NCI-H748 (cell line): ENCODE data around the gene SLC38A9.
A peak's percentile ranks its signal among the peaks of the same experiment; 100 is the strongest.
"Not testable (repeated sequence)": the region's sequence is repeated elsewhere in the genome, so short reads cannot be mapped to it uniquely, and the experiment has no call there.

Source experiments
- DNase-seq: peaks from one replicate; lab custom pipeline; 2025; ENCODE audit not compliant: unreplicated experiment; lab: John Stamatoyannopoulos, UW

The SLC38A9 gene, protein sequence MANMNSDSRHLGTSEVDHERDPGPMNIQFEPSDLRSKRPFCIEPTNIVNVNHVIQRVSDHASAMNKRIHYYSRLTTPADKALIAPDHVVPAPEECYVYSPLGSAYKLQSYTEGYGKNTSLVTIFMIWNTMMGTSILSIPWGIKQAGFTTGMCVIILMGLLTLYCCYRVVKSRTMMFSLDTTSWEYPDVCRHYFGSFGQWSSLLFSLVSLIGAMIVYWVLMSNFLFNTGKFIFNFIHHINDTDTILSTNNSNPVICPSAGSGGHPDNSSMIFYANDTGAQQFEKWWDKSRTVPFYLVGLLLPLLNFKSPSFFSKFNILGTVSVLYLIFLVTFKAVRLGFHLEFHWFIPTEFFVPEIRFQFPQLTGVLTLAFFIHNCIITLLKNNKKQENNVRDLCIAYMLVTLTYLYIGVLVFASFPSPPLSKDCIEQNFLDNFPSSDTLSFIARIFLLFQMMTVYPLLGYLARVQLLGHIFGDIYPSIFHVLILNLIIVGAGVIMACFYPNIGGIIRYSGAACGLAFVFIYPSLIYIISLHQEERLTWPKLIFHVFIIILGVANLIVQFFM

DNA sequence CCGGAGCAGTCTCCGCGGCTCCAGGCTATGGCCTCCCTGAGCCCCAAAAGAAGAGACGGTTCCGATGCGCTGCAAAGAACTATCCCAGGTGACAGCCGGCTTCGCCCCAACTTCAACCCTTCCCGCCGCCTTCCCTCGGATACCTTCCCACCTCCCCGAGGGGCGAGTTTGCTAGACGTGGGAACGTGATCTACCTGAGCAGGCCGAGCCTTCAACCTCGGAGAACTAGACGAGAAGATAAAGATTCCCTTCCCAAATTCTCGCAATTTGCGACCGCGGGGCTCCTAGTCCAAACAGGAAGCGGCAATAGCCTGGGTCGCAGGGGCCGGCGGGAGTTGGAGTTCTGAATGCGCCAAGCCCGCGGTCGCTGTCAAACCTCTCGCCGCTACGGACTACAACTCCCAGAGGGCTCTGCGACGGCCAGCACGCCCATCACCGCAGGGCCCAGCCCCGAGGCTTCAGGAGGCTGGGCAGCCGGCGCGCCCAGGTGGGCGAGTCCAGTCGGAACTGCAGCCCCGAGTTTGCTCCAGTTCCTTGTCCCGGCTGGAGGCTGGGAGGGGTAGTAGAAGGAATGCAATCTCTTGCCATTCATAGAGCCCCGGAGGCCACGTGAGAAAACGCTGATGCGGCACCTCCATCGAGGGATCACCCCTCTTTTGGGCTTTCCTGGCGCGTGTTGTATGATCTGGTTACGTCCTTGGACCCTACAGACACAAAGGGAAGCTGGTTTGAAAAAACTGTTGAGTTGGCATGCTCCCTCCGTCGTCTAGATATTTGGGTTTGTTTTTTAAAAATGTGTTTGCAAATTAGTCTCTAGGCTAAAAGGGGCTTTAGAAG, at the start of gene SLC38A9:
SLC38A9 (minus strand) TSS at position 302 of the 837 bp plus-strand sequence. CDS start 14,366 bp downstream, outside the sequence.
- DNase-seq: peak; percentile 97

DNA sequence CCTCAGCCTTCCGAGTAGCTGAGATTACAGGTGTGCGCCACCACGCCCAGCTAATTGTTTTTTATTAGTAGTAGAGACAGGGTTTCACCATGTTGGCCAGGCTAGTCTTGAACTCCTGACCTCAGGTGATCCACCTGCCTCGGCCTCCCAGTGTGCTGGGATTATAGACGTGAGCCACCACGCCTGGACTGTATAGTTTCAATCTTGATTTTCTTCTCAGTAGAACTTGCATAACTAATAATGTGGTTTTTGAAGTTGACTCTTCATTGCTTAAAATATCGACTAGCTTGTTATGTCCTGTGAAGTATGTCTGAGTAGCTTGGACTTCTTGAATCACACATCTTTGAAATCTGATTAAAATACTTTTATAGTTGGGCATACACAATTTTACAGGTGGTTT, 49.6 kb upstream of the SLC38A9 start:
- not testable (repeated sequence) for DNase-seq

DNA sequence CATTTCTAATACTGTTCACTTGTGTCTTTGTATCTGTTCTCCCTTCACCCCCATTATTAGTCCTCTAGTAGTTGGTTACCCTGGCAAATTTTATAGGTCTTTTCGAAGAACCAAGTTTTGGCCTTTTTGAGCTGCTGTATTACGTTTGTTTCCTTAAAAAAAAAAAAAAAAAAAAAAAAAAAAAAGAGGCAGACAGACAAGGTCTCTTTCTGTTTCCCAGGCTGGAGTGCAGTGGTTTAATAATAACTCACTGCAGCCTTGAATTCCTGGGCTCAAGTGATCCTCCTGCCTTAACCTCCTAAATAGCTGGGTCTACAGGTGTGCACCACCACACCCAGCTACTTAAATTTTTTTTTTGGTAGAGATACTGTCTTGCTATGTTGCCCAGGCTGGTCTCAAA, 46.6 kb upstream of the SLC38A9 start:
- DNase-seq: no peak

DNA sequence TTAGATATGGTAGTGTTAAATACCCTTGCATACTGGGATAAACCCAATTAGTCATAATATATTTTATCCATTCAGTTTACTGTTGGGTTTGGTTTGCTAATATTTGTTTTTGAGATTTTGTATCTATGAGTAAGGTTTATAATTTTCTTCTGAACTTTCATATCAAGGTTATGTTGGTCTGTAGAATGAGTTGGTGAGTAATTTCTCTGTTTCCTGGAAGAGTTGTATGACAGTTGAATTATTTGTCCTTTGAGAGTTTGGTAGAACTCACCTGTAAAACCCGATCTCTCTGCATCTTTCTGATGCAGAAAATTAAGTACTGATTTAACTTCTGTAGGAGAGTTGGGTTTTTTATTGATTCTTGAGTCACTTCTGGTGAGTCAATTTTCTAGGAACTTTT, 46.1 kb upstream of the SLC38A9 start:
- no peak for DNase-seq

DNA sequence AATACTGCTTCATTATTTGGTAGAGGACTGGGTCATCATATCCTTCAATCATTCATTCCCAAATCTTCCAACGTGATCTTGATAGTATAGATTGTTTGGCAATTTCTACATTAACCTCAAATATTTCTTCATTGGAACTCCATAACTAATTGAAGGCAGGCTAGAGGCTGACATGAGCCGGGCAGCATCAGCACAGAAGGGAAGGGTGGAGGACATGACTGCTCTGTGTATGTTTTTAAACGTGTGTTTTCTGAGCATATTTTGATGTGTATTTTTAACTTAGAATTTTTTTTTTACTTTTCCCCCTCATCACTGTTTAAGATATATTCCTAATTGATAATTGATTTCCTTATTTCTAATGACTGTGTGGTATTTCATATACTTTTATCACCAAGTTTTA, 38.4 kb upstream of the SLC38A9 start:
- no peak for DNase-seq

DNA sequence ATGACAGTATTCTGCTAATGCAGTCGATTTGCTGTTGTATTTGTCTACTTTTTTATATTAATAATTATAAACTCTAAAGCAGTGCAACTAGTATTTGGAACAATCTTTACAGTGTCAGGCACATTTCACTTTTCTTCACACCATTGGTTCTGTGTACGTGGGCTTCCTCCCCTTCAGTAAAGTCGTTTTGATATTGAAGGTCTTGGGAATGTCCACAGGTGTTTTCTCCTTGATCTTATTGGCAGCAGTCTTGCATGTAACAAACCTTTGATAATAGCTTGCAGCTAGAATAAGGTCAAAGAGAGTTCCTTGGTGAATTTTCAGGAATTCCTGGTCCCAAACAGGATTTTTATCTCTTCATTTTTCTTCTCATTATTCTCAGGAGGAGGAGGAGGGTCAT, 37.9 kb upstream of the SLC38A9 start:
- DNase-seq: no peak

DNA sequence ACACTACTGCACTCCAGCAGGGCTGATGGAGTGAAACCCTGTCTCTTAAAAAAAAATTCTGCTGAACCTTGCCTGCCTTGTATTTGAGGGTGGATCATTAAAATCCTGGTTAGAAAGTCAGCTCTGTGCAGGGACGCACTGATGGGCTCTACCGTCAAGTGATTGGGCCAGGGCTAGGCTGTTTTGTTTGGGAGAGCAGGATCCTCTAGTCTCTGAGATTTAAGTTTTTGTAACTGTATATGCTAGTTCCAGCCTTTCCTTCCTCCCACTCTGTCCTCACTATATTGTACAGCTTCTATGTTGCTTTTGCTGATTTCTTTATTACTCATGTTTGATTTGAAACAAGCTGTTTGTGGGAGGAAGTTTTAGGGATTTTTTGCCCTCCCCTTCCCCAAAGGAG, 37.3 kb upstream of the SLC38A9 start:
- no peak for DNase-seq

DNA sequence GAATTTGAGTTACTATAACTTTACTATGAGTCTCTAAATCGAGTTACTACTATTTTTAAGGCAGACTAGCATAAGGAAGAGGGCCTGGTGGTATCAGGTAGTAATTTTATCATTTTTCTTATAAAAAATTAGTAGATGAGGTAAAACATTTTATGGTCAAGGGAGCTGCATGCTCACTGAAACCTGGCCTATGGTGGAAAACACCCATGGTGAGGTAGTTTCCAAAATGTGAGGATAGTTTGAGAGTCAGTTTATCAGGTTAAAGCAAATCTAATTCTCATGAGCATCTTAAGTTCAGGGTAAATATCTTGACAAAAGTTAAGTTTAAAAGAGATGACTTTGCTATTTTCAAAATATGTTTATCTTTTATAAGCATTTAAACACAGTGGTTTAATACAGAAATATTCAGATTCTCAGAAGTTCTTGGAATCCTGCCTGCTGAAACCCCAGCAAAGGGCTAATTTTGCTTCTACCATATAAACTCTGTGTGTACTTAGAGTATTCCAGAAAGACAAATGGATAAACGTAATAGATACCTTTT, 35.7 kb upstream of the SLC38A9 start:
- DNase-seq: no peak

DNA sequence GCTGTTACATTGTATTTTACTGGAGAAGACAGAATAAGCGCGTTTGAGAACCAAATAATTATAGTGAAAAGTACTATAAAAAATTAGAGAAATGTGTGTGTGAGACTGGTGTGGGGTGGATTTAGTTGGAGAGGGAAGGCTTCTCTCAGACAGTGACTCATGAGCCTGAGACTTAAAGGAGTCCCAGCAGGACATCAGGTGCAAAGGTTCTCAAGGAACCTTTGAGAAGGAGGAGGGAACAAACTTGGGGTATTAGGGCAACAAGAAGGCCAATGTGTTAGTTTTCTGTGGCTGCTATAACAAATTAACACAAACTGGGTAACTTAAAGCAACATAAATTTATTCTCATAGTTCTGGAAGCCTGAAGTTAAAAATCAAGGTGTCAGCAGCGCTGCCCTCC, 30.7 kb upstream of the SLC38A9 start:
- no peak for DNase-seq

DNA sequence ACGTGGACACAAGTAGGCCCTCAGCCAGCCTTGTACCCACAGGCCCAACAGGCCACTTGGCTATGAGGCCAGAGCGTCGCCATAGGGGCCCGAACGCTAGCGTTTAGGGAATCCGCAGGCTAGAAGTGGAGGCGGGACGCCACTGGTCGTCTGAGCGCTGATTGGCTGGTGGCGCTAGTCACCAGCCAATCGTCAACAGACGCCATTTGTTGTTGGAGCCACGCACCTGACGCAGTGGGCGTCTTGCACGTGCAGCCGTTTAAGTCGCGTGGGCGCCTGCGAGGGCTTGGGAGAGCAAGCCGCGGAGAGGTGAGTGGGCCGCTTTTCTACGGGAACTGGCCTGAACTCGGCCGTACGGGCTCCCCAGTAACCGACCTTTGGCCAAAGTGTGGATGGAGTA, 25.7 kb upstream of the SLC38A9 start, which contains the start of gene DDX4:
DDX4 (plus strand) TSS at position 269 of the 400 bp plus-strand sequence. CDS start 903 bp downstream, outside the sequence.
- DNase-seq: no peak

DNA sequence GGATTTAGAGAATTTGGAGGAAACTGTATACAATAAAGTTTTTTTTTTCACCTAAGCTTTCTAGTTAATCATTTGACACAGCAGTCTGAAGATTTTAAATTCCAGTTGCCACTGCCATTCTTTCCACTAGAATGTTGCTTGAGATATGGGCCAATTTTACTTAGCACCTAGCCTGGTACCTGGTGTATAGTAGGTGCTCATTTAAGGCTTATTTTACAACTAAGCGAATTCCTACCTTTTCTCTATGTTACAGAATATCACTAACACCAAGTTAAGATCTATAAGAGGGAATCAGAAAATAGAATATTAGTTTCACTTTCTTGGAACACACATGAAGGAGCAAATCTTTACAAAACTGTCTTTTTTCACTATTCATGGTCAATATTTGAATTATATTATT, 22.5 kb upstream of the SLC38A9 start:
- DNase-seq: no peak

DNA sequence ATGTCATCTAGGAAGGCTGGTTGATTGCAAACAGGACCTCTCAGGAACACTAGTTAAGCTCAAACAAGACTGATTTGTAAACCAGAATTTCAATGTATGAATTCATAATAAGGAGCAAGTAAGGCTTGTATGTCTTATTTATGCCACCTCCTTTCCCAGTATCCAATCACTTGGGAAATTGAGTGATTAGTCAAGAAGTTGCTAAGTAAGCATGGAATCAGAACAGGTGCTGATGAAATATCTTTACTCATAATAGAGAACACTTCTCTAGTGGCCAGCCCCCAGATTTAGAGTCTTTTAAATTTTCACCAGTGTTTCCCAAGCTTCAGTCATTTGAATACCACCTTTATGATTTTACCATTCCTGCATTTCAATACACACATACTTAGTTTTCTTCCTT, 20.5 kb upstream of the SLC38A9 start:
- DNase-seq: no peak

DNA sequence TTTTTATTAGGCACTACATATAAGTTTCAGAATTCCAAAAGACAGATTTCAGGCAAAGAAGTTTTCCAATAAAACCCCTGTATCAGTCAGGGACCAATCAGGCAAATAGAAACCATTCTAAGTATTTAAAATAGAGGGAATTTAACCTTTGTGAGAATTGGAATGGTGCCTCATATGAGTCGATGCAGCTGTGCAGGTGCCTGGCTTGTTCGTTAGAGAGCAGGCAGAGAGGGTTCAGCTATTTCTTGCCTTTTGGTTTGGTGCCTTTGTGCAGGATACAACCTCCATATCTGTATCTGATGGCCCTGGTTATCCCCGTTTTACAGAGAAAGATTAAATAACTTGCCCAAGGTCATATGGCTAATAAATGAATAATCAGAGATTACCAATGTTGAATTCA, 19.7 kb upstream of the SLC38A9 start:
- DNase-seq: no peak

DNA sequence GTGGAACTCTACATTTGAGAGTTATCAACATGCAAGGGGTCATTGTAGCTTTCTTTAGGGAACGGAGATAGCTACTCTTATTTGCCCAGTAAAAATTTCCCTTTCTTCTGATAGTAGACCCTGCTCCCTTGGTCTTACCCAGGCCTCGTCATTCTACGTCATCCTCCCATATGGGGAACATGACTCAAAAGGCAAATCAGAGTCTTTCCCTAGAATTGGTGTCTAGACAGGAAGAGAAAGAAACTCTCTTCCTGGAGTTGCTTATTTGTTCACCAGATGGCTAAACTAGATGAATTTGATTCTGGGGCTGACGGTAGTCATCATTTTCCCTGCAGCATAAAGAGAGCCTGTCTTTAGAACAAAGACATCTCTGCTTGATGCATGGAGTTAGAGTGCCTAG, 12.2 kb upstream of the SLC38A9 start:
- DNase-seq: no peak

DNA sequence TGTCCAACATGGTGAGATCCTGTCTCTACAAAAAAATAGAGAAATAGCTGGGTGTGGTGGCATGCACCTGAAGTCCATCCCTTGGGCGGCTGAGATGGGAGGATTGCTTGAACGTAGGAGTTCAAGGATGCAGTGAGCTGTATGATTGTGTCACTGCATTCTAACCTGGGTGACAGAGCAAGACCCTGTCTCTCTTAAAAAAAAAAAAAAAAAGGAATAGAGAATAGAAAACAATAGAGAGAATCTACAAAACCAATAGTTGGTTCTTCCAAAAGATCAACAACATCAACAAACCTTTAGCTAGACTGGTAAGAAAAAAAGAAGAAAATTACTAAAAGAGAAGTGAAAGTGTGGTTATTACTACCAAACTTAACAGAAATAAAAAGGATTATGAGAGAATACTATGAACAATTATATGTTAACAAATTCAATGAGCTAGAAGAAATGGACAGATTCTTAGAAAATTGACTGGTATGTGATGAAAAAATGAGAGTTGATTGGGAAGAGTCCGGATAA, 8.1 kb upstream of the SLC38A9 start:
- no peak for DNase-seq

DNA sequence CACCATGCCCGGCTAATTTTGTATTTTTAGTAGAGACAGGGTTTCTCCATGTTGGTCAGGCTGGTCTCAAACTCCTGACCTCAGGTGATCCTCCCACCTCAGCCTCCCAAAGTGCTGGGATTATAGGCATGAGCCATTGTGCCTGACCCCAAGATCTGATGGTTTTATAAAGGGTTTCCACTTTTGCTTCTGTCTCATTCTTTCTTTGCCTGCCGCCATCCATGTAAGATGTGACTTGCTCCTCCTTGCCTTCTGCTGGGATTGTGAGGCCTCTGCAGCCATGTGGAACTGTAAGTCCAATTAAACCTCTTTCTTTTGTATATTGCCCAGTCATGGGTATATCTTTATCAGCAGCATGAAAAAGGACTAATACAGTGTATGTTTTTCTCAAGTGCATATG, 6.9 kb upstream of the SLC38A9 start:
- DNase-seq: not testable (repeated sequence)

DNA sequence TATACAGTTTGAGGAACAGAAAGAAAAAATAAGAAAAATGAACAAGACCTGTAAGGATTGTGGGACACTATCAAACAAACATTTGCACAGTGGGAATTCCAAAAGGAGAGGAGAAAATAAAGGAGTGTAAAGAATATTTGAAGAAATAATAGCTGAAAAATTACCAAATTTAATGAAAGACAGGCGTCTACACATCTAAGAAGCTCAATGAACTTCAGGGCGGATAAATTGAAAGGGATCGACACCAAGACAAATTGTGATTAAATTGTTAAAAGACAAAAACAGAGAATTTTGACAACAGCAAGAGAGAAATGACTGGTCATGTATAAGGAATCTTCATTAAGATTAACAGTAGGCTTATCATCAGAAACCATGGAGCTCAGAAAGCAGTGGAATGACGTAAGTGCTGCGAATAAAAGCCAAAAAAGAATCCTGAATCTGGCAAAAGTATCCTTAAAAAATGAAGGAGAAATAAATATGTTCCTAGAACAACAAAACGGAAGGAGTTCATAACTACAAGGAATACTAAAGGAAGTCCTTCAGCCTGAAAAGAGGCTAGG, 3.5 kb upstream of the SLC38A9 start:
- DNase-seq: no peak

DNA sequence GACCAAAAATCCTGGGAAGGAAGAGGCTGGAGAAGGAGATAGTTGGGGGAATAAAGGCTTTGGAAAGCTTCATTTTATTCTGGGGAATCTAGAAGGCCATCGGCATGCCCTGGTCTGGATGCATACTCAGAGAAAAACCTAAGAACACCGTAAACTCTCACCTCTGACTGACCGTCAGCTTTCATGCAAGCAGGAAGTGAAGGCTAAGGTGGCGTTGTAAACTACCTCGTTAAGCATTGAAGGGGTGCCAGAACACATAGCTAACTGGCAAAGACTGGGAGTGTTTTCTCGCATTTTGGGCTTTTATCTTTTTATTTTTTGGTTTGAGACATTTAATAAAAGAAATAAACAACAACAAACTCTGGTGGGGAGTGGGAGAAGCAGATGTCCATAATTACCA, 2.6 kb upstream of the SLC38A9 start:
- DNase-seq: no peak

DNA sequence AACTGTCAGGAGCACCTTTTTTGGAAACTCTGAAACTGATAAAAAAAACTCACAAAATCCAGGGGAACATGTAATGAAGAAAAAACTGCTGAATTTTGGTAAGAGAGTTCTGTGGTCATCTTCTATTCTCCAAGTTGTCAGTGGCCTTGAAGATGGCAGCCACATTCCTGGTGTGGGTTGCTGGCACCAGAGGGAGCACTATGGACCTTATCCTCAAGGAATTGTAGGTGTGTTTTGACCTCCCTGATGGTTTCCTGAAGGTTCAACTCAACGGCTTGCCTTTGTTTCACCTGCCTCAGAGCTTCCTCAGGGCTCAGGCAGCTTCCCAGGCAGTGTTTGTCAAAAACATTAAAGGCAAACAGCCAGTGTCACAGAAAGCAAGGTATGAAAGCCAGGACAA, 2.2 kb upstream of the SLC38A9 start:
- no peak for DNase-seq

DNA sequence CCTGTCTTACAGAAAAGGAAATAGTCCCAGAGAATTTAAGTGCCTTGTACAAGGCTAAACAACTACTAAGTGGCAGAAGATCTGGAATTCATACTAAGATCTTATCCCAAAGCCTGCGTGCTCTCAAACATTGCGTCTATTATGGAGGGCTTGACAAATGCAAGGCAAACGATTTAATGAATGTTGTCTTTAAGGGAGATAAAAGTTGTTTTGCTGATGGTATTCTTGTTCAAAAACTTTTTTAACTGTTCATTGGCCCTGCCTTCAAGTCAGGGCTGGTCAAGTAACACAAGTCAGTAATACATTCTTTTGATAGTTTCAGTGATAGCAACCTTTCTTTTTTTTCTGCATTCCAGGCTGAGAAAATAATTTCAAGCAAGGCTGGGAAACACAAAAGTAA, 1.7 kb upstream of the SLC38A9 start:
- DNase-seq: no peak

DNA sequence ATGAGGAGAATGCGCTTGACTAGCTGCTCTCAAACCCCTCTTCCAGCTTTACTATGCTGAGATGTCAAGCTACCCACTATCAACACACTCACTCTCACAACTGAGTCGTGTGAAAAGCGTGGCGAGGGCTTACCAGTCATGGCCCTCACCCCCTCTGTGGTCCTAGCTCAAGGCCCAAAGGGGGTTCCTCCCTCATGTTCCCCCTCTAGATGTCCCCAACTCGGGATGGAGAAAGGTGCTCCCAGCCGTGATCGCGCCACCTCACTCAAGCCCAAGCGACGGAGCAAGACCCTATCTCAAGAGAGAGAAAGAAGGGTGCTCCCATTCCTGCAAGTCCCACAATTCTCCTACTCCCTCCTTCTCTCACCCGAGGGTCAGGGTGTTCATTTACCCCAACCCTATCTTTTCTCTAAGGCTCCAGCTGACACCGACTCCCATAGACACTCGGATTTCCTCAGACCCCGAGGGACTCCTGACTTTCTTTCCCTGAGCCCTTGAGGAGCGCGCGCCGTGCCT, 559 bp downstream of the SLC38A9 start:
- DNase-seq: no peak
